Coronary artery (tissue), 2 donors: ENCODE data around the gene HDAC9.

Experiments used
- DNase-seq: peaks from one replicate; pipeline ENCODE4 v3.0.0-alpha.2; 2017; ENCODE audit warnings: low spot score
- H3K27ac ChIP-seq, 2 donors: fragments of 200-600 bp; sonication (generic); one replicate each; pipeline ENCODE4 v1.5.1; 2016 to 2019
- H3K4me3 ChIP-seq: fragments of 200-600 bp; sonication (generic); 2 replicates; pipeline ENCODE4 v1.5.1; 2016; ENCODE audit warnings: mild to moderate bottlenecking, moderate library complexity
- TF ChIP-seq, protein P1 (sequence below): fragments of 200-600 bp; sonication (generic); IDR thresholded peaks from one replicate; pipeline ENCODE4 v1.5.1; 2019; ENCODE audit warnings: antibody characterized with exemption

Gene HDAC9

GRCh38 chr7:18772567-18772965 lies 277.0 kb downstream of the HDAC9 start:
- TF ChIP-seq, protein P1, sequence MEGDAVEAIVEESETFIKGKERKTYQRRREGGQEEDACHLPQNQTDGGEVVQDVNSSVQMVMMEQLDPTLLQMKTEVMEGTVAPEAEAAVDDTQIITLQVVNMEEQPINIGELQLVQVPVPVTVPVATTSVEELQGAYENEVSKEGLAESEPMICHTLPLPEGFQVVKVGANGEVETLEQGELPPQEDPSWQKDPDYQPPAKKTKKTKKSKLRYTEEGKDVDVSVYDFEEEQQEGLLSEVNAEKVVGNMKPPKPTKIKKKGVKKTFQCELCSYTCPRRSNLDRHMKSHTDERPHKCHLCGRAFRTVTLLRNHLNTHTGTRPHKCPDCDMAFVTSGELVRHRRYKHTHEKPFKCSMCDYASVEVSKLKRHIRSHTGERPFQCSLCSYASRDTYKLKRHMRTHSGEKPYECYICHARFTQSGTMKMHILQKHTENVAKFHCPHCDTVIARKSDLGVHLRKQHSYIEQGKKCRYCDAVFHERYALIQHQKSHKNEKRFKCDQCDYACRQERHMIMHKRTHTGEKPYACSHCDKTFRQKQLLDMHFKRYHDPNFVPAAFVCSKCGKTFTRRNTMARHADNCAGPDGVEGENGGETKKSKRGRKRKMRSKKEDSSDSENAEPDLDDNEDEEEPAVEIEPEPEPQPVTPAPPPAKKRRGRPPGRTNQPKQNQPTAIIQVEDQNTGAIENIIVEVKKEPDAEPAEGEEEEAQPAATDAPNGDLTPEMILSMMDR = no peak
- no peak overlapping the region for H3K4me3 ChIP-seq
- H3K27ac ChIP-seq = no peak overlapping the region
- DNase-seq = no peak

GRCh38 chr7:18777314-18777713 lies 281.8 kb downstream of the HDAC9 start:
- no peak overlapping the region for H3K27ac ChIP-seq
- no peak overlapping the region for H3K4me3 ChIP-seq
- no peak for DNase-seq
- TF ChIP-seq, protein P1 = no peak

- Histone ChIP-seq H3K27ac (no peak overlapping the region), H3K4me3 (no peak overlapping the region)
- DNase-seq = no peak
- TF ChIP-seq, protein P1 = no peak
These were observed 283.0 kb downstream of the HDAC9 start for GRCh38 chr7:18778594-18778993.

DNA sequence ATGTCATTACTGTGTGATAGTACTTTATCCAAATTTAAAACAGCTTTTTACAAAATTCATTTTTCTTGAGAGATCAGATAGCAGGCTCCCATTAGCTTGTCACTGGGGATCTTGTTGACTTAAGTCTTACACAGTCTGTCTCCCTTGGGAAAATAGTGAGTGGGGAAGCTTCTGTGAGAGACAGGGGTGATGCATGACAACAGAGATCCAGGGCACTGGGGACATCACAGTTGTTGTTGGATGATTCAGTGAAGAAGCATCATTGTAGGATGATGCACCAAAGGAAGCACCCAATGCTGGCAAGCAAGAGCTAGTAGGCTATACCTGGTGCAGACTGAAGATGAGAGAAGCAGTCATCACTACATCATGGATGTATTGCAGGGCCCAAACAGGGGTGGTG lies 284.7 kb downstream of the HDAC9 start:
- no peak for DNase-seq
- TF ChIP-seq, protein P1 = no peak
- H3K4me3 ChIP-seq = no peak overlapping the region
- no peak overlapping the region for H3K27ac ChIP-seq

- TF ChIP-seq, protein P1 = no peak
- DNase-seq = no peak
- Histone ChIP-seq H3K4me3 (no peak overlapping the region), H3K27ac (no peak overlapping the region)
These were observed 285.4 kb downstream of the HDAC9 start for GRCh38 chr7:18780938-18781337.

GRCh38 chr7:18786196-18786727 lies 290.7 kb downstream of the HDAC9 start:
- H3K27ac ChIP-seq = no peak overlapping the region
- TF ChIP-seq, protein P1 = no peak

GRCh38 chr7:18786796-18787195 lies 291.2 kb downstream of the HDAC9 start:
- TF ChIP-seq, protein P1 = no peak
- no peak for DNase-seq
- Histone ChIP-seq H3K4me3 (no peak overlapping the region), H3K27ac (no peak overlapping the region)

More at GRCh38 chr7:18786196-18786727, 290.7 kb downstream of the HDAC9 start:
- no peak overlapping the region for H3K4me3 ChIP-seq
- DNase-seq = no peak
